Subcutaneous abdominal adipose tissue (tissue), 5 donors: ENCODE results near the gene VWA3B.
A peak's percentile ranks its signal among the peaks of the same experiment; 100 is the strongest.
"Not testable (repeated sequence)": the region's sequence is repeated elsewhere in the genome, so short reads cannot be mapped to it uniquely, and the experiment has no call there.

Experiments used
- H3K27ac ChIP-seq: one replicate; pipeline ENCODE4 v1.7.0; 2013; ENCODE audit warnings: low read depth, mild to moderate bottlenecking, inconsistent platforms, low read length, moderate library complexity
- H3K27me3 ChIP-seq, 5 donors: one replicate each; pipeline ENCODE4 v1.7.0; 2013; ENCODE audit warnings: low read length in 5 of 5, inconsistent platforms in 1 of 5; ENCODE audit not compliant: control insufficient read depth in 5 of 5, insufficient read depth in 4 of 5
- H3K36me3 ChIP-seq, 5 donors: one replicate each; pipeline ENCODE4 v1.7.0; 2013; ENCODE audit warnings: low read length in 5 of 5; ENCODE audit not compliant: control insufficient read depth in 5 of 5, insufficient read depth in 5 of 5
- H3K4me1 ChIP-seq, 5 donors: one replicate each; pipeline ENCODE4 v1.7.0; 2013; ENCODE audit warnings: low read length in 5 of 5, mild to moderate bottlenecking in 3 of 5, moderate library complexity in 1 of 5; ENCODE audit not compliant: control insufficient read depth in 5 of 5, insufficient read depth in 5 of 5
- H3K4me3 ChIP-seq, 5 donors: one replicate each; pipeline ENCODE4 v1.7.0; 2013; ENCODE audit warnings: low read length in 5 of 5, low read depth in 1 of 5
- H3K9ac ChIP-seq, 5 donors: one replicate each; pipeline ENCODE4 v1.7.0; 2013; ENCODE audit warnings: low read length in 5 of 5, mild to moderate bottlenecking in 4 of 5, moderate library complexity in 3 of 5
- H3K9me3 ChIP-seq, 5 donors: one replicate each; pipeline ENCODE4 v1.7.0; 2013; ENCODE audit warnings: low read length in 5 of 5; ENCODE audit not compliant: control insufficient read depth in 5 of 5
- donor health status: healthy.
- donor health status: healthy.
- donor health status: healthy.
- donor health status: healthy.
- donor health status: healthy.

Gene VWA3B, protein sequence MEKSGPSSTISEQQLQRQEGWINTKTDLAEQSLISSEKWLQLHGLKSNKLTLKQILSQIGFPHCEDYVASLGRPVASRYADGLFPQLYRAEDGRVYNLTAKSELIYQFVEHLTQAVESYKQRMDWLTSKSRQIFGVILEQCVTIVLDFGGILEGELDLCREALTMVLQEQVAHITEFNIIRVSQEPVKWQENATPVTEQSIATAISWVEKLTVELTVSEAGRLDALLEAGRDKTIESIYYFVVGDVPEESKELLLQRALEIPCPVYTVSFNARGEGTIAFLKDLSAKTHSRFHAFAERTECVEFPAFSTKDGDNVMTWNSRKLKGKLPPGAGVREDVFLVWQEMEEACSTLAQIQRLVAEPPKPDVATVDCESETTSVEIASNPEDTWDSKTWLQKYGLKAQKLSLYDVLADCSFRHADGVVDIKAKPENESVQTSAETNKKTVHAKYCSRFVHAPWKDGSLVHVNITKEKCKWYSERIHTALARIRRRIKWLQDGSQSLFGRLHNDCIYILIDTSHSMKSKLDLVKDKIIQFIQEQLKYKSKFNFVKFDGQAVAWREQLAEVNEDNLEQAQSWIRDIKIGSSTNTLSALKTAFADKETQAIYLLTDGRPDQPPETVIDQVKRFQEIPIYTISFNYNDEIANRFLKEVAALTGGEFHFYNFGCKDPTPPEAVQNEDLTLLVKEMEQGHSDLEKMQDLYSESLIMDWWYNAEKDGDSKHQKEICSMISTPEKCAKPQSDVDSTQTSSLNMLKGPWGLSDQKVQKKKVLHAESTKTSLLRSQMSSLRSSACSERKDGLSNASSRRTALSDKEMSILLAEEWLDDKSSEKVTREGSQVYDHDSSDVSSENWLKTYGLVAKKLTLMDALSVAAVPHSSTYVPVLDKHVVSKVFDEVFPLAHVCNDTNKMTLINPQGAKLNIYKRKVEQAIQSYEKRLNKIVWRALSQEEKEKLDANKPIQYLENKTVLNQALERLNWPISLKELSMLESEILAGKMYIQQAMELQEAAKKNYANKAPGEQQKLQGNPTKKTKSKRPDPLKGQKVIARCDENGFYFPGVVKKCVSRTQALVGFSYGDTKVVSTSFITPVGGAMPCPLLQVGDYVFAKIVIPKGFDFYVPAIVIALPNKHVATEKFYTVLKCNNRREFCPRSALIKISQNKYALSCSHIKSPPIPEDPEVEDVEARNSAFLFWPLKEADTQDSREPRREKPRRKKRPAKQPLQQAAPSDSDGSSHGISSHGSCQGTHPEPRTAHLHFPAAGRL (N-terminal part only)

GRCh38 chr2:98086491-98087446 lies at the start of gene VWA3B:
TSS of gene VWA3B (plus strand) at chr2:98087167. CDS start at chr2:98093093, 5,926 bp downstream.
- H3K9me3 ChIP-seq: peaks cover 0 to 8% (median 0%) of the 10 kb centered on the region in 5 donors
- H3K9ac ChIP-seq: peak within 1 kb of the TSS in 1 of 5 donors; percentile 59
- H3K4me1 ChIP-seq: peaks cover 0 to 20% (median 17%) of the 10 kb centered on the region in 5 donors
- H3K27me3 ChIP-seq: peaks cover 5 to 14% (median 12%) of the 10 kb centered on the region in 5 donors
- no peak within 1 kb of the TSS for H3K27ac ChIP-seq
- H3K36me3 ChIP-seq: no peaks in the 10 kb centered on the region
- peak within 1 kb of the TSS; percentile 37 to 68 (median 65) for H3K4me3 ChIP-seq

DNA sequence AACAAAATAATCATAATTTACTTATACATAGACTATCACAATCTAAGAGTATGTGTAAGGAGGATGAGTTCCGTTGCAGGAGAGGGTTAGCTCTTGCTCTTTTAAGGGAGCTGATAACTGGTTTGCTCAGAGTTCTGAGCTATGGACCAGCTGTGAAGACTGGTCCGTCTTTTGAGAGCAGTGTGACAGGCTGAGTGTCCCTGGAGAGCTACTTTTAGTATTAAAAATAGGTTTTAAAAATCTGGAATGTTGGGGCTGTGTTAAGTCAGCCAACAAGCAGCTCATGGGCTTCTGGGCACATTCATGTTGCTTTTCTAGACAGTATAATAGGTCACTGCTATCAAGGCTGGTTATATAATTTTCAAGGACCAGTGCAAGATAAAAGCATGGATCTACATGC lies 49.8 kb upstream of the VWA3B start:
- peaks cover 0 to 7% (median 2%) of the 10 kb centered on the region in 5 donors for H3K27me3 ChIP-seq
- no peaks in the 10 kb centered on the region for H3K4me1 ChIP-seq
- H3K9me3 ChIP-seq: no peaks in the 10 kb centered on the region
- H3K4me3 ChIP-seq: no peak overlapping the region
- no peak overlapping the region for H3K27ac ChIP-seq
- H3K36me3 ChIP-seq: no peaks in the 10 kb centered on the region
- H3K9ac ChIP-seq: no peak overlapping the region

DNA sequence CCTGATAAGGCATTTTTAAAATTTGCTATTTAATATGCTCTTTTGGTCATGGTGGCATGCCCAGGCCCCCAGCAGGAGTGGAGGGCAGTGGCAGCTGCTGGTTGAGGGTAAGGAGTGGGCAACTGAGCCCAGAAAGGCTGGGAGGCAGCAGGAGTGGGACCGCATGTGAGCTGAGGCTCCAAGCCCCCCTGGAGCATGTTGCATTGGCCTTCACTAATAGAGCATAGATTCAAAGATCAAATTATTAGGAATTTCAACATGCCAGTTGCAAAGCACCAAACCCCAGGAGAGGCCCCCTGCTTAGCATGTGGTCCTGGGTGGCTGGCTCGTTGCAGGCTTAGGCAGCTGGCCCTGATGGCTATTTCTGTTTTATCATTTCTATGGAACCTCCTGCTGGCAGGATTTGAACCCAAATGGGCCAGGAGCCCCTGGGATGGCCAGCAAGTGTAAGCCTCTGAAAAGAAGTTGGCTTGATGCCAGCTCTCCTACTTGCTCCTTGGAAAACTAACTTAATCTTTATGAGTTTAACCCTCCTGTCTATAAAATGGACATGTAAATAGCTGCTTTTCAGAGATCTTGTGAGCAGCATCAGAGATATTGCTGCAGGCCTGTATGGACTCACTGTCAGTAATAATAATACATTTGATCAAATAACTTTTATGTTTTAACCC lies 49.2 kb upstream of the VWA3B start:
- Histone ChIP-seq H3K4me3 (no peak overlapping the region), H3K36me3 (no peaks in the 10 kb centered on the region), H3K9me3 (no peaks in the 10 kb centered on the region), H3K4me1 (no peaks in the 10 kb centered on the region), H3K27me3 (peaks cover 0 to 7% (median 2%) of the 10 kb centered on the region in 5 donors), H3K9ac (no peak overlapping the region), H3K27ac (no peak overlapping the region)

DNA sequence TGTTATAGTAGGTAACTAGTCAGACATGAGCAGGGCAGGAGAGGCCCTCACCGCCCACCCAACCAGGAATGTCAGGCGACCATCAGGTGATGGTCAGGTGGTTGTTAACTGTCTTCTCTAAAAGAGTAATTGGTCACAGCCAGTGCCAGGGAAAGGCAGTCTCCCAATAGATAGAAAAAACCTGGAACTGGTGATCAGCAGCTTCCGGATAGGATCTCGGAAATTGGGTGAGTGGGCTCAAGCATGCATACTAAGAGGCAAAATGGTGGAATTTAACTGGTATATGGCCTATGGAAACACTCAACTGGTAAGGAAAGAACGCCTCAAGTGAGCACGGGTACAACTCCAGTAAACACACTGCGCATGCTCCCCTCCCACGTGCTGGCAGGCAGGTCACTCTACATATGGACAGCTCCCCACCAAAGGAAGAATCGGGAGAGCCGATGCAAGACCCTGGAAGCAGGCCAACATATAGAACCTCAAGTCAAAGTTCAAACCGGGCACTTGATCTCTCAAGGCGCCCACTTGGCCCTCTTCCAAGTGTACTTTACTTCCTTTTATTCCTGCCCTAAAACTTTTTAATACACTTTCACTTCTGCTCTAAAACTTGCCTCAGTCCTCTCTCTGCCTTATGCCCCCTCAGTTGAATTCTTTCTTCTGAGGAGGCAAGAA lies 47.7 kb upstream of the VWA3B start:
- peaks cover 0 to 7% (median 2%) of the 10 kb centered on the region in 5 donors for H3K27me3 ChIP-seq
- no peak overlapping the region for H3K27ac ChIP-seq
- no peak overlapping the region for H3K4me3 ChIP-seq
- H3K9ac ChIP-seq: no peak overlapping the region
- H3K4me1 ChIP-seq: no peaks in the 10 kb centered on the region
- H3K9me3 ChIP-seq: peaks cover 0 to 8% (median 4%) of the 10 kb centered on the region in 5 donors
- no peaks in the 10 kb centered on the region for H3K36me3 ChIP-seq

DNA sequence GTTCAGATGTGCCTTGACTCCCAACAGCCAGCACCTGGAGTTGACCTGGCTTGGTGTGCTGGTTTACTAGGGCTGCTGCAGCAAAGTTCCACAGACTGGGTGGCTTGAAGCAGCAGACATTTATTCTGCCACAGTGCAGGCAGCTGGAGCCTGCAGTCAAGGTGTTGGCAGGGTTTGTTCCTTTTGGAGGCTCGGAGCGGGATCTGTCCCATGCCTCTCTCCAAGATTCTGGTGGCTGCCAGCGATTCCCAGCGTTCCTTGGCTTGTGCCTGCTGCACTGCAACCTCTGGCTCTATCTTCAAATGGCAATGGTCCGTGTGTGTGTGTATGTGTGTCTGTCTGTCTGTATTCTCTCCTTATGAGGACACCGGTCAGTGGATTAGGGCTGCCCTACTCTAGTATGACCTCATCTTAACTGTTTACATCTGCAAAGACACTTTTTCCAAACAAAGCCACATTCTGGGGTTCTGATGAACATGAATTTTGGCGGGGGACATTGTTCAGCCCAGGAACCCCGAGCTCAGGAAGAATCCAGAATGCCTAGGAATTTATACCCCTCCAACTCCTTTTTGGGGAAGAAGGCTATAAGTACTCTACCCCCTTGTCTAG lies 46.5 kb upstream of the VWA3B start:
- no peaks in the 10 kb centered on the region for H3K4me1 ChIP-seq
- no peak overlapping the region for H3K27ac ChIP-seq
- no peaks in the 10 kb centered on the region for H3K36me3 ChIP-seq
- no peak overlapping the region for H3K9ac ChIP-seq
- H3K27me3 ChIP-seq: peaks cover 0 to 7% (median 2%) of the 10 kb centered on the region in 5 donors
- no peak overlapping the region for H3K4me3 ChIP-seq
- peaks cover 0 to 16% (median 4%) of the 10 kb centered on the region in 5 donors for H3K9me3 ChIP-seq

- Histone ChIP-seq H3K9me3 (peaks cover 0 to 16% (median 4%) of the 10 kb centered on the region in 5 donors), H3K27ac (no peak overlapping the region), H3K27me3 (peaks cover 0 to 2% (median 0%) of the 10 kb centered on the region in 5 donors), H3K4me3 (no peak overlapping the region), H3K9ac (no peak overlapping the region), H3K4me1 (no peaks in the 10 kb centered on the region), H3K36me3 (no peaks in the 10 kb centered on the region)
Measured at GRCh38 chr2:98043101-98043500, 43.9 kb upstream of the VWA3B start.

- not testable (repeated sequence) for H3K4me1 ChIP-seq, H3K27me3 ChIP-seq, H3K4me3 ChIP-seq, H3K36me3 ChIP-seq, H3K27ac ChIP-seq, H3K9ac ChIP-seq
- H3K9me3 ChIP-seq: peaks cover 0 to 16% (median 4%) of the 10 kb centered on the region in 5 donors
Measured at GRCh38 chr2:98044730-98045129, 42.2 kb upstream of the VWA3B start.

DNA sequence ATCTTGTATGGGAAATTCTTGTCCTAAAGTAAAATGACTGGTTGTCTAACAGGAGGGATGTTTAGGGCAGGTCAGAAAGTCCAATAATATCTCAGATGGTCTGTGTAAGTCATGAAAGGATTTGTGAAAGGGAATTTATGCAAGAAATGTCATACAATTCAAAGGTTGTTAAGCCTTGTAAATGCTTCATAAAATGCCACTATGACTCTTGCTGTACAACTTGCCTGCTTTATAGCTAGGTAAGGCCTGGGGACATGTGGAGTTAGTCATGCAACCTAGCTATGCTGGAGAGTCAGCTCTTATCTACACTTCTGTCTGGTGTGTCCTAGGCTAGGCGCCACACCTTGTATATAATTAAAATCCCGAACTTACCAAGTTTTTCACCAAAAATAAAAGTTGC lies 36.9 kb upstream of the VWA3B start:
- H3K27me3 ChIP-seq: no peaks in the 10 kb centered on the region
- H3K36me3 ChIP-seq: no peaks in the 10 kb centered on the region
- H3K9ac ChIP-seq: no peak overlapping the region
- H3K4me3 ChIP-seq: no peak overlapping the region
- H3K4me1 ChIP-seq: no peaks in the 10 kb centered on the region
- H3K27ac ChIP-seq: no peak overlapping the region
- peaks cover 0 to 5% (median 0%) of the 10 kb centered on the region in 5 donors for H3K9me3 ChIP-seq
